Fibroblast of peridontal ligament (primary cell): ENCODE data around the gene CEP164.

ENCODE experiments used
- DNase-seq: peaks from one replicate; pipeline ENCODE4 v3.0.0-alpha.2; 2010; ENCODE audit errors: extremely low read depth

CEP164 gene

DNA sequence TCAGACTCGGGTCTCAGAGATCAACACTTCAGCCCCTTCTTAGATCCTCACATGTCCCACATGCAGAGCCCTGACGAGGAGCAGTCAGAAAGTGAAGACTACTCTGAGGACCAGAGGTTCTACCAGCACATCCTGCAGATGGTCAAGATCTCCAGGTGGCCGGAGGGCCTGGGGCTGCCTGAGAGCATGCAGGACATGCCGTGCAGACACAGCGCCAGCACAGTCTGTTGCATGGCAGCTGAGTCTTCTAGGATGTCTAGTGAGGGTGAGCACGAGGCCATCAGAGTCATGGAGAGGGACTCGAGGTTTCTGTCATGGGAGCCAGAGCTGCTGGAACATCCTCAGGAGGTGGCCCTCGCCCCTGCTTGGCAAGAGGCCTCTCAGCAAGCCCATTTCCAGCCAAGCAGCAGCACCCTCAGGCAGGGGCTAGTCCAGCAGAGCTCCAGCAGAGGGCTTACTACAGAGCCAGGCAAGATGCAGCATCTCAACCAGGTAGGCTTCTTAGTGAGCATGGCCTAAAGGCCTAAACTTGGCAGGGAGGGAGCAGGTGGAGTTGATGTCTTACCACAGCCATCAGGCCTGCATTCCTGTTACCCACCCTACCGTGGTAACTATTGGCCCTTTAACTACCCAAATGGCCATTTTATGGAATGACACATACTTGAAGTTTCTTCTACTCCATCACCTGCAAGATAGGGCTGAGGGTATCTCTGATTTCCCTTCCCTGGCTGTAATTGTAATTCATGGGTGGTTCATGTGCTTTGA lies 28.7 kb downstream of the CEP164 start:
- no peak for DNase-seq

DNA sequence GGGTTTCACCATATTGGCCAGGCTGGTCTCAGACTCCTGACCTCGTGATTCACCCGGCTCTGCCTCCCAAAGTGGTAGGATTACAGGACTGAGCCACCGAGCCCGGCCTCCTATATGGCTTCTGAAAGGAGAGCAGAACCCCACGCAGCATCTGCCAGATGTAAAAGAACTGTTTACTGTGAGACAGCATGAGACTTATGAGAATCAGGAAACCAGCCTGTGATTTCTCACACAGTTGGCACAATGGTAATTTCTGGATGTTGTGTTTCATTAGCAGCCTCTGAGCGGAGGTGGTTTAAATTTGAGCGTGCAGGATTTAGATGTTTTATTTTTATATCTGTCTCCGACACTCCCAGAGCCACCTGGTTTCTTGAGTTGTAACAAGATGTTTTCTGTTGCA lies 33.8 kb downstream of the CEP164 start:
- no peak for DNase-seq

- no peak for DNase-seq
Measured at GRCh38 chr11:117366248-117366647, 38.6 kb downstream of the CEP164 start.

DNA sequence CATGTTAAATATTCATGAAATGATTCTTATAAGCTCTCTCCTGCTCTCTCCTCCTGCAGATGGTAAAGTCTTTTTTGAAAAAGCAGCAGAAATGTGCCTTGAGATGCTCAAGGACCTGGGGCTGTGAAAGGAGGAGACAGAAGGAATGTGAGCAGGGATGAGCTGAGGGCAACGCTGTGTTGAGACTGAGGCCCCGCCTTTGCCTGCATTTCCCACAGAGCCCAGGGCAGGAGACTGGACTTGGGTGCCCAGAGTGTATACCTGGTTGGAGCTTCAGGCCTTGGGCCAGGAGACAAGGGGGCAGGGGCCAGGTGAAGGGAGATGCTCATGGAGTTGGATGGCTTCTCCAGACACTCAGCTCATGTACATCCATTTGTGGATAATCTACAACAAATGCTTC lies 39.2 kb downstream of the CEP164 start:
- DNase-seq = no peak

- DNase-seq = peak; percentile 43
Measured at GRCh38 chr11:117369534-117369933, 41.9 kb downstream of the CEP164 start.

GRCh38 chr11:117371453-117371852 lies 43.8 kb downstream of the CEP164 start:
- DNase-seq = no peak

DNA sequence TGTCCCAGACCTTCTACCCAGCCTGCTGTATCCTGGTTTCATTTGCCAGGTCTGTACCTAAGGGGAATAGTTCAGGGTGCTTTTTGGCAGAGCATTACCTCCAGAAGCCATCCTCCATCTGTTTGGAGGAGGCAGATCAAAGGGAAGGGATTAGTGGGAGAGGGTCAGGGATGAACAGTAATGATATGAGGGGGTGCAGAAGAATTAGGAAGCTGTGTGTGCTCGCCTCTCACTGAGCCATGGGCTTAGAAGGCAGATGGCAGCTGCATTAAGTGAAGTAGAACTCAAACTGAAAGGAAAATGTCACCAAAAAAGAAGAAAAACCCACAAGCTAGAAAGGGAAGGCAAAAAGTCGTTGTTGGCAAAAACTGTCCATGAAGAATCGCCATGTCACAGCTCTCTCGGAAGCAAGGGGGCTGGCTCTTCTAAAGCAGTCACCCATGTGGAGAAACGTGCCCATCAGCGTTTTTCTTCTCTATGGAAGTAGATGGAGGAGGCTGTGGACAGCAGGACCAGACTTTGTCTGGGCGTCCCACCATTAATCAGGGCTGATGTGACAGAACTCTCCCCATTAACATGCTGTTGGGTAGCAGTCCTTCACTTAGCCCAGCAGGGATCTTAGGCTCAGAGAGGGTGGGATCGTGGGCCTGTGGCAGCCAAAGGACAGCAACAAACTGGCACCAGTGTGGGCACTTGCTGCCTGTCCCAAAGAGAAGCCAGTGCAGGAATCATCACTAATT lies 46.8 kb downstream of the CEP164 start:
- no peak for DNase-seq

DNA sequence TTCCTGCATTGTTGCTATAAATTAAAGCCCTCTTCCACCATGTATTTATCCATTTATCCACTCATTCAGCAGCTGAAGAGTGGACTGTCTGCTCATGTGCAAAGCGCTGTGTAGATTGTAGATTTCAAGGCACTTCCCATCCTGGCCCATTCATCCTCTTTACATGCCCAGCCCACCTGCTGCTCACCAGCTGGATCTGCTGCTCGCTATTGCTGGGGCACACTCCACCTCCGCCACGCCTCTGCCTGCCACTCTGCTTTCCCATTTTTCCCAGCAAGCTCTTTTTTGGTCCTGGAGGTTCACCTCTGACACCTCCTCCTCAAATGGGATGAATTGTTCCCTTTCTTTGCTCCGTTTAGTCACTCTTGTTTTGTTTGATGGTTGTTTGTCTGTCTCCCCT lies 48.3 kb downstream of the CEP164 start:
- DNase-seq = no peak

GRCh38 chr11:117376517-117376916 lies 48.9 kb downstream of the CEP164 start:
- DNase-seq = no peak

DNA sequence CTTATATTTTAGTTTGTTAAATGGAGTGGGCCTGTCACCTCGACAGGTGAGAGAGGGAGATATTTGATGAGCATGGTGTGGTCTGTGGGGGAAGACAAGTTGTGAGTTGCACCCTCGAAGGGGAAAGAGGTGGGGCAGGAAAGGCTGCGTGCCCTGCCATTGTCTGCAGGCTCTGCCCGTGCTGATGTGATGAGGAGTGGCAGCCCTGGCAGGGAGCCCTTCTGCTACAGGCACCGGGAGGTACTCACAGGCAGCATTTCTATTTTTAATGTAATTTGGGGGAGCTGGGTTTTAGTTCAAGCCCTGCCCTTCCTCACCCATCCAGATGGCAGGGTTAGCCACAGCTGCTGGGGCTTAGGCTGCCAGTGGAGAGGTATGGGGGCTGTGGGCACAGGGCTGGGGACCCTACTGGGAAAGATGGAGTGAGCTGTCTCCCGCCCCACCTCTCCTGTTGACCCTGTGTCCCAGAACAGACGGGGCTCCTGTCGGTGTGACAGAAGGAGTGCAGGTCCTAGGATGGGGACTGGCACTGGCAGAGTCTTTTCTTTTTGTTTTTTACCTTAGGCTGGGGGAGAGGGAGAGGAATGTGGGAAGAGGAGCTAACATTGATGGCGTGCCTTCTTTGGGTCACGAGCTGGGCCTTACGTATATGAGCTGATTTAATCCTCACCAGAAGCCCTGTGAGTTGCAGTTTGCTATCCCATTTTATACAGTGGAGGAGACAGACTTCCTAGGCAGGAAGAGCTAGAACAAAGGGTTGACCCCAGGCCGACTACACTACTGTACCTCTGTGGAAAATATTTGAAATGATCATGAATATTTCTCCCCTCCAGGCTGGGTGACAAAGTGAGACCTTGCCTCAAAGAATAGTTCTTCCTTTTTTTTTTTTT lies 51.6 kb downstream of the CEP164 start:
- no peak for DNase-seq

DNA sequence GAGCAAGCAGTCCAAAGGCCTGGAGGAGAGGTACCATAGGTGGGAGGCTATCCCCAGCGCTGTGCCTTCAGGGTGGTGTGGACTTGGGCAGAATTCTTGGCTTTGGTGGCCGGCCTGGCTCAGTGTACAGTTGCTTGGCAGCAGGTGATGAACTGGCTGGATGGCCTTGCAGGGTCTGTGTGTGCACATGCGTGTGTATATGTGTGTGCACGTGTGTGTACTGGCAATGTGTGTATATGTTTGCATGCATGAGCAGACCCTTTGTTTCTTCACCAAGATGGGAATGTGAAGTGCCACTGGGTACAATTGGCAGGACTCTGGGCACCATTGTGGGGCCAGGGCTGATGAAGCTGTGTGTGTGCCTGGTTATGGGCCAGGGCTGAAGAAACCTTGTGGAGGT lies 53.0 kb downstream of the CEP164 start:
- DNase-seq = no peak

DNA sequence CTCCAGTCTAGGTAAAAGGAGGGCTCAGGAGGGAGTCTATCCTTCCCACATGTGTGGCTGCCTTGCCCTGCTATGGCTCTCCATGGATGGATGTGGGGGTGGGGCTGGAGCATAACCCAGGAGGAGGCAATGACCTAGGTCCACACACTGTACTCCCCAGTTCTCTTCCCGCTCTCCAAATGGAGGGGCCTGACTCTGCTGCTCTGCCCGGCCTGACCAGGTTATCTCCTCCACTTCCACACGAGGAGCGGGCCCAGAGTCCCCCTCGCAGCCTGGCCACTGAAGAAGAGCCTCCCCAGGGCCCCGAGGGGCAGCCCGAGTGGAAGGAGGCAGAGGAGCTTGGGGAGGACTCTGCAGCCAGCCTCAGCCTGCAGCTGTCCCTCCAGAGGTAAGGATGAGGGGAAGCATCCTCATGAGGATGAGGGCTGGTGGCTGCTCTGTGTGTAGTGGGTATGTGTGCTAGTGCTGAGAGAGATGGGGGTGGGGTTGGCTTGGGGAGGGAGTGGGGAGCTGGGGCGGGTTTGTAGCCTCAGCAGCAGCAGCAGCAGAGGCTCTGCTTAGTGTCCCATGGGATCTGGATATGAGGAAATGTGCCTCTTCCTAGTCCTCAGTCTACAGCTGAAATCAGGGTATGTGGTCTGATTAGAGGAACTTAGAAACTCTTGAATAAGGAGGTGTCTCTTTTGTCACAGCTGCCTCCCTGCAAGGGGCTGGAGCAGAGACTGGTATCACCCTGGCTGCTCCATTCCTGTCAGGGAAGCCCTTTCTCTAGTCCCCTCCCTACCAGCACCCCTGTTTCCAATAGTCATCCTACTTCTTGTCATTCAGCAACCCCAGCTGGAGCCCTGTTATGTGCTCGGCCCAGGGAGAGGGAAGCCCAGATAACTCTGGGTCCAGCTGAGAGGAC lies 54.1 kb downstream of the CEP164 start:
- no peak for DNase-seq

- DNase-seq = no peak
Measured at GRCh38 chr11:117382746-117383145, 55.1 kb downstream of the CEP164 start.

- DNase-seq = peak; percentile 83
Measured at GRCh38 chr11:117384045-117384444, 56.4 kb downstream of the CEP164 start.

DNA sequence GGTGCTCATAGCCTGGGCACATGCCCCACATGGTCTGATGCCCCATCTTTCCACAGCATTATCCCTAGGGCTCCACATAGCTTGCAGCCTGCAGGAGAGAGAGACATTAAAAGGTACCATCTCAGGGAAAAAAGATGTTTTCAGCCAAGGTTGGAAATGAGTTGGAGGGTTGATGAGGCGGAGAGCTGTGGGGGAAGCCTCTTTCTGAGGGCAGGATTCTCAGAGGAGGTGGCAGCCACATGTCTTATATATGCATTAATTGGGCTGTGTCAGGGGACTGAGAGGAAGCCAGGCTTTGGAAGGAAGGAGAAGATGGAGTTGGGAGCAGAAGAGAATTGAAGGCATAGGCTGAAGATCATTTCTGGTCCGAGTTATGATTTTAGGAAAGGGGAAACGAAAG lies 57.8 kb downstream of the CEP164 start:
- no peak for DNase-seq

DNA sequence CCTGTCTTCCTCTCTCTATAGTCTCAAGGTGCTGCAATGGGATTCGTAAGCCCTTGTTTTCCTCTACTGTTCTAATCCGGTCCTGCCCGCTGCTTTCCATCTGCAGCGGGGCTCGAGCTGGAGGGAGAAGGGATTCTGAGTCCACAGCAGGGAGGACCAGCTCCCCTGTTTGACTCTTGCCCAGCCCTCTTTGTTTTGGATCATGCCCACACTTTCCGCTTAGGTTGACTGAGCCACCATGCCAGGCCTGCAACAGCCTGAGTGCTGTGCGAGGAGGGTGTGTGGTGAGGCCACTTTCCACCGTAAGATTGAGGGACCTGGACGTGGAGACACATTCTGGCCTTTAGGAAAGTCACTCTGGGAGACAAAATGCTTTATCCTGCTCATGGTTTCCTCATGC lies 58.3 kb downstream of the CEP164 start:
- DNase-seq = no peak

DNA sequence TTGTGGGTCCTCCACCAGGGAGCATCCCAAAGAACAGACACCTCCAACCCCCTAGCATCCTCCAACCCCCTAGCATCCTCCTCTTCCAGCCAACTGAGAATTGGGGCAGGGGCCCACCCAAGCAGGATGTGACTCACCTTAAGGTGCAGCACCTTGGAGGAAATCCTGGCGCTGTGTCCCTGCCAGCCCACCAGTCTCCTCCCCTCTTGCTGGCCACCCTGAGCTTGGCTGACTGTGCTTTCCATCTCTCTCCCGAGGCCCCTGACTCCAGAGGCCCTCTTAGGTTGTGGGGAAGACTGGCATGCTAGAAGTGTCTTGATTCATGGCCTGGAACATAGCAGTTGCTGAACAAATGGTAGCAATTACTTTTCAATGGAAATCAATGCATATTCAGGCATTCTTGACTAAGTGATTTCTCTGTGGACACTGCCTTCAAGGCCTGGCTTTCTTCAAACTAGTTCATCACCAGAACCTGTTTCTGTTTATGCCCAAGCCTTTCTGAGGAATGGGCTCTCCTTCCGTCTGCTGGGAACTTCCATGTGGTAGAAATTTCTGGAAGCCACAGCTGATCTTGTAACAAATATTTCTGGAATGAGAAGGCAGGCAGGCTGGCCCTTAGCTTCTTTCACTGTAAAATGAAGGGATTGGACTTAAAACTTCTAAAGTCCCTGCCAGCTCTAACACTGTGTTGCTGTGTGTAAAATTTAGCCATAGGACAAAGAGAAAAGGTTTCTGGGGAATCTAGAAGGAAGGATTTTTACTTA lies 60.5 kb downstream of the CEP164 start:
- peak; percentile 92 for DNase-seq

DNA sequence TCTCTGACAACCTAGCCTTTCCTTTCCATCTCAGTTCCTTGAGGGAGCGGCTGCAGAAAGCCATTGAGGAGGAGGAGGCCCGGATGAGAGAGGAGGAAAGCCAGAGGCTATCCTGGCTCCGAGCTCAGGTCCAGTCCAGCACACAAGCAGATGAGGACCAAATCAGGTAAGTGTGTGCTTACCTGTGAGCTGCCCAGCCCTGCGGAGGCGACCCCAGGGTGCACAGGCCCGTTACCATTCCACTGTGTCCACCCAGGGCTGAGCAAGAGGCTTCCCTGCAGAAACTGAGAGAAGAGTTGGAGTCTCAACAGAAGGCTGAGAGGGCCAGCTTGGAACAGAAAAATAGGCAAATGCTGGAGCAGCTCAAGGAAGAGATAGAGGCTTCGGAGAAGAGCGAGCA lies 63.1 kb downstream of the CEP164 start:
- no peak for DNase-seq

GRCh38 chr11:117391181-117391580 lies 63.5 kb downstream of the CEP164 start:
- no peak for DNase-seq

DNA sequence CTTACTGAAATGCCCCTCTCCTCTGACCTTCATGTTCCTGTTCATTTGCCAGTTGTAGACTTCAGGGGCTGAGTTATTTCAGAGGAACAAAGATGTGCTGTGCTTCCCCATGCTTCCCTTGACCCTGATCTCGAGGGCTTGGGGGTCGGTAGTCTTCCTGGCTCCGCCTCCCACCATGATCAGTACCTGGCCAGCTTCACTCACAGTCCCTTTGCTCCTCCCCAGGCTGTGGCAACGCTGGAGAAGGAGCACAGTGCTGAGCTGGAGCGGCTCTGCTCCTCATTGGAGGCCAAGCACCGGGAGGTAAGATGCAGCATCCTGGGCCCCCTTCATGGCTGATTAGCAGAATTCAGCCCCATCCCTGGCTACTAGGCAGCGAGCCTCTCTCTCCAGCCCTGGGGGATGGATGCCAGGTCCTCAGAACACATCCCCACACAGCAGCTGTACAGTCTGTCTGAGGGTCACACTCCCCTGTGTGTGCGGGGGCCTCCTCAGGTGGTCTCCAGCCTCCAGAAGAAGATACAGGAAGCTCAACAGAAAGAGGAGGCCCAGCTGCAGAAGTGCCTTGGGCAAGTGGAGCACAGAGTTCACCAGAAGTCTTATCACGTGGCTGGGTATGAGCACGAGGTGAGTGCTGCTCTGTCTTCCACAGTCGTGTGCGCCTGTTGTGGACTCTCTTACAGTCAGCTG lies 64.5 kb downstream of the CEP164 start:
- no peak for DNase-seq
